ENCODE data around the gene INSL6.

Gene INSL6

GRCh38 chr9:5146241-5146640 lies 39.2 kb downstream of the INSL6 start:
- no peak for TF ChIP-seq CTCF (IDR thresholded peaks at IDR 0.05; ENCODE audit: low read depth, low read length)
- H3K4me1 ChIP-seq: no peaks in the 10 kb centered on the region
- no peak for DNase-seq
- H3K9me3 ChIP-seq: no peaks in the 10 kb centered on the region
- H3K27me3 ChIP-seq: no peaks in the 10 kb centered on the region
- no peak overlapping the region for H3K4me3 ChIP-seq (ENCODE audit: low read depth, low read length)
- H3K36me3 ChIP-seq: no peaks in the 10 kb centered on the region

- Histone ChIP-seq H3K9me3 (no peaks in the 10 kb centered on the region), H3K36me3 (no peaks in the 10 kb centered on the region), H3K4me1 (no peaks in the 10 kb centered on the region), H3K4me3 (ENCODE audit: low read depth, low read length) (no peak overlapping the region), H3K27me3 (no peaks in the 10 kb centered on the region)
- no peak for TF ChIP-seq CTCF (IDR thresholded peaks at IDR 0.05; ENCODE audit: low read depth, low read length)
- DNase-seq: no peak
These were observed 41.2 kb downstream of the INSL6 start for GRCh38 chr9:5144217-5144616.

- Histone ChIP-seq H3K4me1 (no peaks in the 10 kb centered on the region), H3K9me3 (no peaks in the 10 kb centered on the region), H3K4me3 (ENCODE audit: low read depth, low read length) (no peak overlapping the region), H3K36me3 (no peaks in the 10 kb centered on the region), H3K27me3 (no peaks in the 10 kb centered on the region)
- no peak for TF ChIP-seq CTCF (IDR thresholded peaks at IDR 0.05; ENCODE audit: low read depth, low read length)
- DNase-seq: no peak
These were observed 45.3 kb downstream of the INSL6 start for GRCh38 chr9:5140151-5140550.

GRCh38 chr9:5122516-5122915 lies 62.9 kb downstream of the INSL6 start:
- Histone ChIP-seq H3K4me1 (no peaks in the 10 kb centered on the region), H3K27me3 (no peaks in the 10 kb centered on the region), H3K9me3 (no peaks in the 10 kb centered on the region), H3K36me3 (no peaks in the 10 kb centered on the region), H3K4me3 (ENCODE audit: low read depth, low read length) (no peak overlapping the region)
- no peak for DNase-seq
- no peak for TF ChIP-seq CTCF (IDR thresholded peaks at IDR 0.05; ENCODE audit: low read depth, low read length)

GRCh38 chr9:5122116-5122515 lies 63.3 kb downstream of the INSL6 start:
- DNase-seq: no peak
- no peaks in the 10 kb centered on the region for H3K36me3 ChIP-seq
- H3K4me3 ChIP-seq (ENCODE audit: low read depth, low read length): no peak overlapping the region
- H3K4me1 ChIP-seq: no peaks in the 10 kb centered on the region
- no peaks in the 10 kb centered on the region for H3K27me3 ChIP-seq
- no peaks in the 10 kb centered on the region for H3K9me3 ChIP-seq
- no peak for TF ChIP-seq CTCF (IDR thresholded peaks at IDR 0.05; ENCODE audit: low read depth, low read length)

- TF ChIP-seq CTCF (IDR thresholded peaks at IDR 0.05; ENCODE audit: low read depth, low read length): no peak
- Histone ChIP-seq H3K9me3 (no peaks in the 10 kb centered on the region; the same call in 1 of the 2 replicates), H3K4me1 (no peaks in the 10 kb centered on the region), H3K27me3 (no peaks in the 10 kb centered on the region), H3K36me3 (no peaks in the 10 kb centered on the region), H3K4me3 (ENCODE audit: low read depth, low read length) (no peak overlapping the region)
- DNase-seq: no peak
These were observed 71.3 kb downstream of the INSL6 start for GRCh38 chr9:5113994-5114748.

Measured in BE2C (cell line).